ENCODE data around the gene NFATC4. TPM values are rescaled to one million over a fixed set of nuclear protein-coding genes. Genes with fewer than 3 reads are reported as not detected.

NFATC4 gene
- total RNA-seq, 1 experiment from 2014 or later, result 10.7 TPM

GRCh38 chr14:24398293-24398652, 30.3 kb downstream of the NFATC4 start:
- peaks cover 12% of the 10 kb centered on the region for H3K36me3 Mint-ChIP-seq (ENCODE audit: insufficient read depth, unreplicated experiment)
- H3K4me3 Mint-ChIP-seq (ENCODE audit: low read depth, unreplicated experiment), result no peak overlapping the region
- BruUV-seq (replicated peaks), result no TSS peak
- no peaks in the 10 kb centered on the region for H3K9me3 Mint-ChIP-seq (ENCODE audit: low read depth, unreplicated experiment)
- no peaks in the 10 kb centered on the region for H3K27me3 Mint-ChIP-seq (ENCODE audit: unreplicated experiment)
- H3K27ac Mint-ChIP-seq (ENCODE audit: unreplicated experiment), result no peak overlapping the region
- intact Hi-C loops (cut with micrococcal nuclease; ENCODE audit: unreplicated experiment), result no loop called here
- H3K4me1 Mint-ChIP-seq (ENCODE audit: low read depth, unreplicated experiment), result peaks cover 28% of the 10 kb centered on the region
- DNase-seq, result peak; percentile 15
- no peak for TF ChIP-seq CTCF (IDR thresholded peaks at IDR 0.05; ENCODE audit: unreplicated experiment)
- CTCF ChIA-PET, result interaction anchor here (0.7 to 1.0 kb wide), 3 partner anchors 32 to 55 kb away, joined by 3 to 9 read pairs (median 5); no protein-coding TSS in a partner anchor

DNA sequence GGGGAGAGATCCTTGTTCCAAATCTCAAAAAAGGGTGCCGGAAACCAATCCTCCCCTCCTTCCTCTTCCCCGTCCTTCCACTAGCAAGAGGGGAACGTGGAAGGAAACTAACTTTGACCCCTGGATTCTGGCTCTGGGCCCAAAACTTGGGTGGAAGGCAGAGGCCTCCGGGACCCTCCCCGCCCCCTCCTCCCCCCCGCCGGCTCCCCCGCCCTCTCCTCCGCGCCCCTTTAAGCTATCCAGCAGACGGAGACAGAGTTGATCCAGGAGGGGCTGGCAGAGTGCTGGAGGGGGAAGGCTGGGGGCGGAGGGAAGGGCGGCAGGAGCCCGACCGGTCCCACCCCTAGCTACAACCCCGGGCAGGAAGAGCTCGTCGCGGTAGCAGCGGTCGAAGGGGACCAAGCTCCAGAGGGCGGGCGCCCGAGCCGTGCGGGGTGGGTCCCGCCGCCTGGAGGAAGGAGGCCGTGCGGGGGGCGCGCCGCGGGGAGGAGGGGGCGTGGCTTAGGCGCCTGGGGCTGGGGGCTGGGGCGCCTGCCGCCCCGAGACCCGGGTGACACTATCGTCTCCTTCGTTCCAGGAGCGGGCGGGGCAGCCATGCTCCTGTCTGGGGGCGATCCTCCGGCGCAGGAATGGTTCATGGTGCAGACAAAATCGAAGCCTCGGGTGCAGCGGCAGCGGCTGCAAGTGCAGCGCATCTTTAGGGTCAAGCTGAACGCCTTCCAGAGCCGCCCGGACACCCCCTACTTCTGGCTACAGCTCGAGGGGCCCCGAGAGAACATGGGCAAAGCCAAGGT, 30.9 kb downstream of the NFATC4 start, which contains the start of gene NYNRIN:
TSS of gene NYNRIN (plus strand) at position 351 of the 794 bp plus-strand sequence. CDS start at position 595, 244 bp downstream.
- H3K9me3 Mint-ChIP-seq (ENCODE audit: low read depth, unreplicated experiment), result no peaks in the 10 kb centered on the region
- CTCF ChIA-PET, result interaction anchor here (0.7 to 1.0 kb wide), 3 partner anchors 33 to 55 kb away, joined by 3 to 9 read pairs (median 5); no protein-coding TSS in a partner anchor
- peaks cover 12% of the 10 kb centered on the region for H3K36me3 Mint-ChIP-seq (ENCODE audit: insufficient read depth, unreplicated experiment)
- H3K27ac Mint-ChIP-seq (ENCODE audit: unreplicated experiment), result peak within 1 kb of the TSS; percentile 40
- H3K27me3 Mint-ChIP-seq (ENCODE audit: unreplicated experiment), result no peaks in the 10 kb centered on the region
- BruUV-seq (replicated peaks), result no TSS peak
- peak; percentile 42 for DNase-seq
- intact Hi-C loops (cut with micrococcal nuclease; ENCODE audit: unreplicated experiment), result no loop called here
- H3K4me3 Mint-ChIP-seq (ENCODE audit: low read depth, unreplicated experiment), result peak within 1 kb of the TSS; percentile 64
- H3K4me1 Mint-ChIP-seq (ENCODE audit: low read depth, unreplicated experiment), result peaks cover 28% of the 10 kb centered on the region
- no peak for TF ChIP-seq CTCF (IDR thresholded peaks at IDR 0.05; ENCODE audit: unreplicated experiment)

GRCh38 chr14:24399447-24399822, 31.5 kb downstream of the NFATC4 start:
- BruUV-seq (replicated peaks), result no TSS peak
- CTCF ChIA-PET, result interaction anchor here (1.0 kb wide), 1 partner anchor 34 kb away, joined by 3 read pairs; no protein-coding TSS in a partner anchor
- TF ChIP-seq CTCF (IDR thresholded peaks at IDR 0.05; ENCODE audit: unreplicated experiment), result no peak
- no peak for DNase-seq
- intact Hi-C loops (cut with micrococcal nuclease; ENCODE audit: unreplicated experiment), result no loop called here
- Mint-ChIP-seq H3K27ac (ENCODE audit: unreplicated experiment) (peak overlapping the region; percentile 40), H3K4me3 (ENCODE audit: low read depth, unreplicated experiment) (peak overlapping the region; percentile 64), H3K4me1 (ENCODE audit: low read depth, unreplicated experiment) (peaks cover 28% of the 10 kb centered on the region), H3K36me3 (ENCODE audit: insufficient read depth, unreplicated experiment) (peaks cover 12% of the 10 kb centered on the region), H3K9me3 (ENCODE audit: low read depth, unreplicated experiment) (no peaks in the 10 kb centered on the region), H3K27me3 (ENCODE audit: unreplicated experiment) (no peaks in the 10 kb centered on the region)

- Mint-ChIP-seq H3K27me3 (ENCODE audit: unreplicated experiment) (no peaks in the 10 kb centered on the region), H3K9me3 (ENCODE audit: low read depth, unreplicated experiment) (no peaks in the 10 kb centered on the region), H3K27ac (ENCODE audit: unreplicated experiment) (no peak overlapping the region), H3K4me3 (ENCODE audit: low read depth, unreplicated experiment) (peak overlapping the region; percentile 64), H3K4me1 (ENCODE audit: low read depth, unreplicated experiment) (peaks cover 28% of the 10 kb centered on the region), H3K36me3 (ENCODE audit: insufficient read depth, unreplicated experiment) (peaks cover 12% of the 10 kb centered on the region)
- no peak for DNase-seq
- no peak for TF ChIP-seq CTCF (IDR thresholded peaks at IDR 0.05; ENCODE audit: unreplicated experiment)
- intact Hi-C loops (cut with micrococcal nuclease; ENCODE audit: unreplicated experiment), result no loop called here
- BruUV-seq (replicated peaks), result no TSS peak
- CTCF ChIA-PET, result interaction anchor here (0.7 to 1.1 kb wide), 3 partner anchors 28 to 32 kb away, joined by 3 to 11 read pairs (median 4); no protein-coding TSS in a partner anchor
Observed at GRCh38 chr14:24399999-24400718, 32.2 kb downstream of the NFATC4 start.
